Upper lobe of left lung (tissue), 6 donors: ENCODE results near the gene FSTL5. TPM values are rescaled to one million over a fixed set of nuclear protein-coding genes. Genes with fewer than 3 reads are reported as not detected.
"Not testable (repeated sequence)": the region's sequence is repeated elsewhere in the genome, so short reads cannot be mapped to it uniquely, and the experiment has no call there.

Experiments
- ATAC-seq, 2 donors: fragments of 200-7000 bp; cut with Tn5 transposase; one replicate each; pipeline ENCODE4 v1.9.1; 2022; ENCODE audit warnings: mild to moderate bottlenecking in 2 of 2, moderate library complexity in 2 of 2; ENCODE audit not compliant: low FRiP score in 2 of 2
- DNase-seq, 2 donors: peaks; one replicate each; pipeline ENCODE4 v3.0.0-alpha.2; 2019 to 2020
- H3K27ac ChIP-seq, 4 donors: fragments of 200-600 bp; sonication (generic); one replicate each; pipeline ENCODE4 v1.5.1; 2016 to 2019
- H3K27me3 ChIP-seq, 4 donors: fragments of 200-600 bp; sonication (generic); one replicate each; pipeline ENCODE4 v1.5.1; 2017 to 2019
- H3K36me3 ChIP-seq, 4 donors: fragments of 200-600 bp; sonication (generic); one replicate each; pipeline ENCODE4 v1.5.1; 2016 to 2019
- H3K4me1 ChIP-seq, 4 donors: fragments of 200-600 bp; sonication (generic); one replicate each; pipeline ENCODE4 v1.5.1; 2018 to 2019
- H3K4me3 ChIP-seq, 4 donors: fragments of 200-600 bp; sonication (generic); one replicate each; pipeline ENCODE4 v1.5.1; 2017 to 2019; ENCODE audit warnings: mild to moderate bottlenecking in 2 of 4, moderate library complexity in 1 of 4
- H3K9me3 ChIP-seq, 4 donors: fragments of 200-600 bp; sonication (generic); one replicate each; pipeline ENCODE4 v1.5.1; 2018 to 2019
- EP300 ChIP-seq, 4 donors: sonication (generic); formaldehyde crosslinking; IDR thresholded peaks; one replicate each; pipeline ENCODE4 v1.5.1; 2017; ENCODE audit warnings: antibody characterized with exemption in 4 of 4, control low read depth in 2 of 4
- POLR2A ChIP-seq, 4 donors: fragments of 450-650 bp; IDR thresholded peaks; one replicate each; pipeline ENCODE4 v1.5.1; 2016 to 2017; ENCODE audit warnings: antibody characterized with exemption in 4 of 4, mild to moderate bottlenecking in 2 of 4
- POLR2AphosphoS5 ChIP-seq, 2 donors: sonication (generic); formaldehyde crosslinking; IDR thresholded peaks; one replicate each; pipeline ENCODE4 v1.5.1; 2017; ENCODE audit warnings: antibody characterized with exemption in 2 of 2
- WGBS, 2 donors: methylation state at CpG; one replicate each; pipeline ENCODE4 v1.1.5; 2017 to 2018; 5-methylcytosine and 5-hydroxymethylcytosine counted together
- total RNA-seq, 6 donors: library from RNA; depleted of rRNA in 4 of 6; stranded (reverse); fragments of >200 nt in 4 of 6; gene quantifications; one replicate each; pipeline versions ENCODE4 v1.1.0 to v1.2.1, GENCODE V29; 2016 to 2021
- TF ChIP-seq, protein P1 (sequence below), 6 experiments: fragments of 450-650 bp in 4 of 6; fragments of 200-600 bp in 2 of 6; sonication (generic) in 2 of 6; IDR thresholded peaks; one replicate each; pipeline ENCODE4 v1.5.1; 2016 to 2019; ENCODE audit warnings: antibody characterized with exemption in 6 of 6
- donor health status: DM: no; HTN: no; CAD: no; lungs with moderate emphysema.
- donor health status: DM: no; HTN: yes; CAD: no; lungs with severe emphysema.

Gene FSTL5
- total RNA-seq = not detected

GRCh38 chr4:162163892-162164759, at the start of gene FSTL5:
Gene FSTL5 (minus strand): TSS chr4:162164000. CDS start chr4:162111396, 52,604 bp downstream.
- 5 to 7% methylated on average over 32 to 33 of the region's 39 CpGs for WGBS, 2 donors

DNA sequence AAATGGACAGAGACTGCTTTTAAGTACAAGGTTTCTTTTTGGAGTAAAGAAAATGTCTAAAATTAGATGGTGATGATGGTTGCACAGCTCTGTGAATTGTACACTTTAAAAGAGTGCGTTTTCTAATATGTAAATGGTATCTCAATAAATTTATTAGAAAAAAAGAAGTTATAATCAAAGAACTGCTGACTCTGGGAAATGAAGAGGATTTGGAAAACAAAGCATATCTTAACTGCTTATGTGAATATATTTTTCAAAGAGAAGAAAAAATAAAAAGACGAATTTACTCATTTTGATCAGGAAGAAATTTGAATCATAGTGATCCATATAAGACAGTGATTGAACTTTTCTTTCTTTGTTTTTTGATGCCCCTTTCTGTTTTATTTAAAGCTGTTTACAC, 45.9 kb upstream of the FSTL5 start:
- Histone ChIP-seq H3K27me3 (no peaks in the 10 kb centered on the region), H3K27ac (no peak overlapping the region), H3K4me1 (no peaks in the 10 kb centered on the region), H3K36me3 (no peaks in the 10 kb centered on the region), H3K9me3 (no peaks in the 10 kb centered on the region), H3K4me3 (no peak overlapping the region)
- WGBS, 2 donors = 85 to 89% methylated on average over 2 of the region's 2 CpGs
- TF ChIP-seq EP300 (IDR thresholded peaks at IDR 0.05) (no peak), POLR2AphosphoS5 (IDR thresholded peaks at IDR 0.05) (no peak), POLR2A (IDR thresholded peaks at IDR 0.05) (no peak)
- TF ChIP-seq, protein P1, sequence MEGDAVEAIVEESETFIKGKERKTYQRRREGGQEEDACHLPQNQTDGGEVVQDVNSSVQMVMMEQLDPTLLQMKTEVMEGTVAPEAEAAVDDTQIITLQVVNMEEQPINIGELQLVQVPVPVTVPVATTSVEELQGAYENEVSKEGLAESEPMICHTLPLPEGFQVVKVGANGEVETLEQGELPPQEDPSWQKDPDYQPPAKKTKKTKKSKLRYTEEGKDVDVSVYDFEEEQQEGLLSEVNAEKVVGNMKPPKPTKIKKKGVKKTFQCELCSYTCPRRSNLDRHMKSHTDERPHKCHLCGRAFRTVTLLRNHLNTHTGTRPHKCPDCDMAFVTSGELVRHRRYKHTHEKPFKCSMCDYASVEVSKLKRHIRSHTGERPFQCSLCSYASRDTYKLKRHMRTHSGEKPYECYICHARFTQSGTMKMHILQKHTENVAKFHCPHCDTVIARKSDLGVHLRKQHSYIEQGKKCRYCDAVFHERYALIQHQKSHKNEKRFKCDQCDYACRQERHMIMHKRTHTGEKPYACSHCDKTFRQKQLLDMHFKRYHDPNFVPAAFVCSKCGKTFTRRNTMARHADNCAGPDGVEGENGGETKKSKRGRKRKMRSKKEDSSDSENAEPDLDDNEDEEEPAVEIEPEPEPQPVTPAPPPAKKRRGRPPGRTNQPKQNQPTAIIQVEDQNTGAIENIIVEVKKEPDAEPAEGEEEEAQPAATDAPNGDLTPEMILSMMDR (IDR thresholded peaks at IDR 0.05) = no peak
- DNase-seq (no peak), ATAC-seq (no peak)

More at GRCh38 chr4:162163892-162164759, at the start of gene FSTL5:
- TF ChIP-seq POLR2A (IDR thresholded peaks at IDR 0.05) = no peak
- no peak for TF ChIP-seq EP300 (IDR thresholded peaks at IDR 0.05)
- TF ChIP-seq, protein P1 (IDR thresholded peaks at IDR 0.05) = no peak
- no peak for TF ChIP-seq POLR2AphosphoS5 (IDR thresholded peaks at IDR 0.05)
- Histone ChIP-seq H3K27ac (no peak within 1 kb of the TSS), H3K9me3 (no peaks in the 10 kb centered on the region), H3K4me1 (peaks cover 7 to 14% (median 10%) of the 10 kb centered on the region in 4 donors), H3K4me3 (peak within 1 kb of the TSS in 3 of 4 donors; percentile 29 to 43 (median 39)), H3K36me3 (no peaks in the 10 kb centered on the region), H3K27me3 (no peaks in the 10 kb centered on the region)
- ATAC-seq (peak; percentile 62 to 79), DNase-seq (peak; percentile 55 to 56)

- not testable (repeated sequence) for ATAC-seq, H3K9me3 ChIP-seq, H3K27me3 ChIP-seq, H3K4me3 ChIP-seq, H3K4me1 ChIP-seq, H3K36me3 ChIP-seq, H3K27ac ChIP-seq
- peak in 1 of 2 donors; percentile 81 for DNase-seq
- 97 to 98% methylated on average over 14 to 32 of the region's 32 CpGs for WGBS, 2 donors
Observed at GRCh38 chr4:162203478-162203877, 39.7 kb upstream of the FSTL5 start.

DNA sequence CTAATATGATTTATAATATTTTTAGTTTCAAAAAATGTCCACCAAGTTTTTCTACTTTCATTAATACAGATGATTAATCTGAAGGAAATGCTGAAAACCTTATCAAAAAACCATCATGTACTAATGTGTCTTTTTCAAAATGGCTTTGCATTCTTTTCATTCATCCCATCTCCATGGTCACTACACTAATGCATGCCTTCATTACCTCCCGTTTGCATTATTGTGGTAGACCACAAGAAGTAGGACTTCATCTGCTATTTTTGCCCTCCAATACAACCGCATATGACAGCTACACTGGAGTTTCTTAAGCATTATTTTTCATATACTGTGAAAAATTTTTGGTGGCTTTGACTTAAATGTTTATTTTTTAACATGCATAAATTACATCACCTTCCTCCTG, 37.9 kb upstream of the FSTL5 start:
- Histone ChIP-seq H3K27ac (no peak overlapping the region), H3K9me3 (no peaks in the 10 kb centered on the region), H3K27me3 (no peaks in the 10 kb centered on the region), H3K4me3 (no peak overlapping the region), H3K4me1 (no peaks in the 10 kb centered on the region), H3K36me3 (no peaks in the 10 kb centered on the region)
- WGBS, 2 donors = 79 to 83% methylated on average over 2 of the region's 2 CpGs
- no peak for ATAC-seq
- no peak for DNase-seq
- TF ChIP-seq EP300 (IDR thresholded peaks at IDR 0.05) = no peak
- TF ChIP-seq, protein P1 (IDR thresholded peaks at IDR 0.05) = no peak
- no peak for TF ChIP-seq POLR2AphosphoS5 (IDR thresholded peaks at IDR 0.05)
- no peak for TF ChIP-seq POLR2A (IDR thresholded peaks at IDR 0.05)

GRCh38 chr4:162170509-162170908, 6.7 kb upstream of the FSTL5 start:
- H3K36me3 ChIP-seq = no peaks in the 10 kb centered on the region
- no peak overlapping the region for H3K27ac ChIP-seq
- H3K9me3 ChIP-seq = no peaks in the 10 kb centered on the region
- ATAC-seq = no peak
- H3K4me3 ChIP-seq = no peak overlapping the region
- WGBS, 2 donors = 49 to 50% methylated on average over 3 of the region's 3 CpGs
- TF ChIP-seq, protein P1 (IDR thresholded peaks at IDR 0.05) = no peak
- no peak for TF ChIP-seq POLR2AphosphoS5 (IDR thresholded peaks at IDR 0.05)
- TF ChIP-seq EP300 (IDR thresholded peaks at IDR 0.05) = no peak
- no peak for TF ChIP-seq POLR2A (IDR thresholded peaks at IDR 0.05)
- H3K4me1 ChIP-seq = no peaks in the 10 kb centered on the region
- DNase-seq = no peak
- no peaks in the 10 kb centered on the region for H3K27me3 ChIP-seq
